NT2/D1 (cell line): ENCODE results near the gene PDCD5.

Experiments used
- SUZ12 ChIP-seq: IDR thresholded peaks from 2 replicates; pipeline ENCODE4 v1.6.1; 2011; ENCODE audit not compliant: insufficient read length, insufficient read depth; ENCODE audit errors: extremely low read depth
- YY1 ChIP-seq: IDR thresholded peaks from 2 replicates; pipeline ENCODE4 v1.6.1; 2011; ENCODE audit not compliant: insufficient read length, insufficient read depth
- ZNF274 ChIP-seq: IDR thresholded peaks from 2 replicates; pipeline ENCODE4 v1.6.1; 2011; ENCODE audit warnings: mild to moderate bottlenecking, low read depth, low read length

- TF ChIP-seq SUZ12 (no peak), ZNF274 (no peak), YY1 (no peak)
These were observed 38.4 kb upstream of the PDCD5 start for GRCh38 chr19:32542477-32543108.
